Ovary (tissue), 9 donors: ENCODE data around the gene CADPS. TPM values are rescaled to one million over a fixed set of nuclear protein-coding genes. Genes with fewer than 3 reads are reported as not detected.

Experiments used
- DNase-seq, 5 donors: peaks; one replicate each; pipeline ENCODE4 v3.0.0-alpha.2; 2019 to 2020
- H3K27ac ChIP-seq, 2 donors: fragments of 200-600 bp; one replicate each; pipeline versions ENCODE4 v1.5.1 to v1.8.0; 2019 to 2022
- H3K27me3 ChIP-seq: fragments of 200-600 bp; one replicate; pipeline ENCODE4 v1.8.0; 2022
- H3K36me3 ChIP-seq: fragments of 200-600 bp; sonication (generic); one replicate; pipeline ENCODE4 v1.5.1; 2019
- H3K4me1 ChIP-seq: one replicate; pipeline ENCODE4 v1.8.1; 2013; ENCODE audit warnings: mild to moderate bottlenecking, moderate library complexity; ENCODE audit not compliant: insufficient read depth
- H3K4me3 ChIP-seq: fragments of 200-600 bp; sonication (generic); one replicate; pipeline ENCODE4 v1.5.1; 2017
- H3K9me3 ChIP-seq, 2 donors: fragments of 200-600 bp in 1 of 2; sonication (generic) in 1 of 2; one replicate each; pipeline versions ENCODE4 v1.5.1 to v1.8.1; 2013 to 2019; ENCODE audit warnings: mild to moderate bottlenecking in 1 of 2, moderate library complexity in 1 of 2
- CTCF ChIP-seq, 3 donors: fragments of 450-650 bp in 2 of 3; fragments of 200-600 bp in 1 of 3; IDR thresholded peaks; one replicate each; pipeline versions ENCODE4 v1.5.1 to v1.8.0; 2016 to 2022; ENCODE audit warnings: antibody characterized with exemption in 3 of 3, mild to moderate bottlenecking in 1 of 3
- EP300 ChIP-seq: sonication (generic); formaldehyde crosslinking; IDR thresholded peaks from one replicate; pipeline ENCODE4 v1.6.1; 2017; ENCODE audit warnings: antibody characterized with exemption
- POLR2A ChIP-seq: fragments of 450-650 bp; IDR thresholded peaks from one replicate; pipeline ENCODE4 v1.6.1; 2017; ENCODE audit warnings: antibody characterized with exemption, mild to moderate bottlenecking, moderate library complexity
- whole genome bisulfite sequencing, 3 donors: extraction: QIAGEN DNeasy Blood & Tissue Kit in 1 of 3; methylation state at CpG; one replicate each; pipeline versions ENCODE4 v1.1.5 to v1.1.7; 2013 to 2017; 5-methylcytosine and 5-hydroxymethylcytosine counted together
- intact Hi-C, 4 donors: fragments of 100-400 bp; cut with DNase I; formaldehyde crosslinking; loops; one replicate each; pipeline versions ENCODE4 v1.11.0 to v1.15.1; 2022 to 2023
- polyA plus RNA-seq, 2 donors: library from polyadenylated mRNA; stranded (reverse); fragments of 200-250 nt in 1 of 2; fragments of 350-450 nt in 1 of 2; fragmentation: Illumina TruSeq in 1 of 2; extraction: RNeasy Lipid Tissue Mini Kit (QIAGEN cat#74804) in 1 of 2; gene quantifications; one replicate each; pipeline ENCODE4 v1.2.3, GENCODE V29; 2013 to 2014
- total RNA-seq, 7 donors: library from RNA; depleted of rRNA in 2 of 7; stranded (reverse); fragments of >200 nt in 2 of 7; fragmentation: NEBNext Ultra II Directional in 3 of 7; extraction: Animal tissue kit (Norgen Biotek cat#: 25700) in 3 of 7; gene quantifications; one replicate each; pipeline versions ENCODE4 v1.1.0 to v1.2.4, GENCODE V29; 2016 to 2023
- donor health status: DM: no; HTN: no; CAD: no; lungs with moderate emphysema.
- donor health status: DM: no; HTN: no; CAD: no.
- donor health status: Bipolar disorder and iron deficiency.
- donor health status: DM: yes; HTN: yes; CAD: no.
- donor health status: DM: no; HTN: no; CAD: no.
- donor health status: DM: yes; HTN: yes; CAD: no.

CADPS gene
- total and polyA plus RNA-seq, 9 donors, result 0.90 to 6.8 (median 2.8) TPM

- 49 to 56% (median 50%) methylated on average over 5 of the region's 5 CpGs for WGBS, 3 donors
- Histone ChIP-seq H3K9me3 (no peaks in the 10 kb centered on the region), H3K36me3 (no peaks in the 10 kb centered on the region), H3K27ac (no peak overlapping the region), H3K27me3 (no peaks in the 10 kb centered on the region), H3K4me3 (no peak overlapping the region), H3K4me1 (no peaks in the 10 kb centered on the region)
- TF ChIP-seq CTCF (IDR thresholded peaks at IDR 0.05), result no peak
- no peak for TF ChIP-seq EP300
- TF ChIP-seq POLR2A, result no peak
- DNase-seq, result no peak
- intact Hi-C loops, result no loop called here
These were observed 300.8 kb downstream of the CADPS start for GRCh38 chr3:62574266-62574898.

GRCh38 chr3:62571916-62572315 lies 303.3 kb downstream of the CADPS start:
- DNase-seq, result no peak
- H3K27ac ChIP-seq, result no peak overlapping the region
- H3K36me3 ChIP-seq, result no peaks in the 10 kb centered on the region
- no peak overlapping the region for H3K4me3 ChIP-seq
- H3K9me3 ChIP-seq, result no peaks in the 10 kb centered on the region
- H3K27me3 ChIP-seq, result no peaks in the 10 kb centered on the region
- intact Hi-C loops, result no loop called here
- WGBS, 3 donors, result 92 to 93% (median 93%) methylated on average over 4 of the region's 4 CpGs
- H3K4me1 ChIP-seq, result no peaks in the 10 kb centered on the region
- TF ChIP-seq EP300 (no peak), CTCF (IDR thresholded peaks at IDR 0.05) (no peak), POLR2A (no peak)

GRCh38 chr3:62570888-62571287 lies 304.3 kb downstream of the CADPS start:
- WGBS, 3 donors, result 72 to 76% (median 72%) methylated on average over 6 of the region's 6 CpGs
- H3K27ac ChIP-seq, result no peak overlapping the region
- no peak overlapping the region for H3K4me3 ChIP-seq
- intact Hi-C loops, result no loop called here
- H3K4me1 ChIP-seq, result no peaks in the 10 kb centered on the region
- H3K9me3 ChIP-seq, result no peaks in the 10 kb centered on the region
- H3K36me3 ChIP-seq, result no peaks in the 10 kb centered on the region
- H3K27me3 ChIP-seq, result no peaks in the 10 kb centered on the region
- no peak for TF ChIP-seq EP300
- no peak for TF ChIP-seq POLR2A
- no peak for TF ChIP-seq CTCF (IDR thresholded peaks at IDR 0.05)
- DNase-seq, result no peak

- Histone ChIP-seq H3K4me1 (no peaks in the 10 kb centered on the region), H3K4me3 (no peak overlapping the region), H3K36me3 (no peaks in the 10 kb centered on the region), H3K27ac (no peak overlapping the region), H3K27me3 (no peaks in the 10 kb centered on the region), H3K9me3 (no peaks in the 10 kb centered on the region)
- intact Hi-C loops, result no loop called here
- no peak for TF ChIP-seq CTCF (IDR thresholded peaks at IDR 0.05)
- no peak for TF ChIP-seq EP300
- TF ChIP-seq POLR2A, result no peak
- DNase-seq, result no peak
These were observed 305.6 kb downstream of the CADPS start for GRCh38 chr3:62569609-62570008.
